Medulla oblongata (tissue), 1 donor: ENCODE results near the gene PRTN3.

Experiments
- DNase-seq: peaks from one replicate; pipeline ENCODE4 v3.0.0-alpha.2; 2015; ENCODE audit errors: extremely low spot score

Gene PRTN3

GRCh38 chr19:840519-841206, at the start of gene PRTN3:
Gene PRTN3 (plus strand): TSS chr19:840999. CDS start chr19:841009, 10 bp downstream.
- DNase-seq: no peak

- DNase-seq: no peak
Observed at GRCh38 chr19:791007-791566, 49.7 kb upstream of the PRTN3 start.

- DNase-seq: no peak
Observed at GRCh38 chr19:791567-792305, 49.1 kb upstream of the PRTN3 start.

GRCh38 chr19:792306-792885, 48.4 kb upstream of the PRTN3 start:
- no peak for DNase-seq

GRCh38 chr19:793806-794205, 47.0 kb upstream of the PRTN3 start:
- DNase-seq: no peak

- no peak for DNase-seq
Observed at GRCh38 chr19:795073-795611, 45.7 kb upstream of the PRTN3 start.

- DNase-seq: no peak
Observed at GRCh38 chr19:795691-796581, 44.9 kb upstream of the PRTN3 start.

GRCh38 chr19:796692-797527, 43.9 kb upstream of the PRTN3 start, which contains the start of gene PTBP1:
Gene PTBP1 (plus strand): TSS chr19:797452. CDS start chr19:797498, 46 bp downstream.
- DNase-seq: peak; percentile 100

- peak; percentile 79 for DNase-seq
Observed at GRCh38 chr19:797528-798414, 43.0 kb upstream of the PRTN3 start.

- no peak for DNase-seq
Observed at GRCh38 chr19:798415-799075, 42.3 kb upstream of the PRTN3 start.

GRCh38 chr19:799076-799881, 41.5 kb upstream of the PRTN3 start:
- DNase-seq: no peak

GRCh38 chr19:800360-801029, 40.3 kb upstream of the PRTN3 start:
- no peak for DNase-seq

- no peak for DNase-seq
Observed at GRCh38 chr19:801030-801860, 39.6 kb upstream of the PRTN3 start.

GRCh38 chr19:801861-802497, 38.8 kb upstream of the PRTN3 start:
- DNase-seq: no peak

- DNase-seq: no peak
Observed at GRCh38 chr19:802498-803098, 38.2 kb upstream of the PRTN3 start.
